ENCODE data around the gene STK17B. TPM values are rescaled to one million over a fixed set of nuclear protein-coding genes. Genes with fewer than 3 reads are reported as not detected.

The STK17B gene
- total and polyA plus RNA-seq, 9 of the 15 experiments (the other 6 are each of a cell fraction or from before 2014, with no cell fraction given) = 2.3 to 17.7 (median 8.5) TPM

DNA sequence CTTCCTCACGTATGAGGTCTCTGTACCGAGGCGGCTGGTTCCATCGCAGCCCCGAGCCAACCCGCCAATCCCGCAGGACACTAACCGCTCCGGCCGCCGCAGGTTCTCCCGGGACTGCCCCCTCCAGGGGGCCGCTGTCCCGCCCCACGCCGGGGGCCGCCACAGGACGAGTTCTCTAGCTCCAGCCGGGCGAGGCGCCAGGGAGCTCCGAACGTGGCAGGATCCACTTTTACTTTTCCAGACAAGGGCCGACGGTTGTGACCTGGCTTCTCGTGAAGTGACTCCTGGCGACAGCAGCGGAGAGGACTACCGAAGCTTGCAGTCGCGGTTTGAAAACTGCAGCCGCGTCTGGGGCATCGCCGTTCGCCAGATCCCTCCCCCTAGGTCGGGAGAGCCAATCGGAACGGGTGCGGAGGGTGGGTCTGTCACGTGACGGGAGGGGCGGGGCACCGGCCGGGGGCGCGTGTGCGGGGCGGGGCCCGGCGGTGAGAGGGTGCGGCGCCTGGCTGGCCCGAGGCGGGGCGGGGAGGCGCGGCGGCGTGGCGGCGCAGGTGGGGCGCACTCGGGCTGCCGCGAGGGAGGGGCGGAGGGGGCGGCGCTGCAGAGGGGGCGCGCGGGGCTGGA is at the start of gene STK17B (continued):
- TF ChIP-seq ETV5 (CRISPR knock-in tag; IDR thresholded peaks at IDR 0.05; ENCODE audit: low read depth) = no peak
- TF ChIP-seq, protein P1, sequence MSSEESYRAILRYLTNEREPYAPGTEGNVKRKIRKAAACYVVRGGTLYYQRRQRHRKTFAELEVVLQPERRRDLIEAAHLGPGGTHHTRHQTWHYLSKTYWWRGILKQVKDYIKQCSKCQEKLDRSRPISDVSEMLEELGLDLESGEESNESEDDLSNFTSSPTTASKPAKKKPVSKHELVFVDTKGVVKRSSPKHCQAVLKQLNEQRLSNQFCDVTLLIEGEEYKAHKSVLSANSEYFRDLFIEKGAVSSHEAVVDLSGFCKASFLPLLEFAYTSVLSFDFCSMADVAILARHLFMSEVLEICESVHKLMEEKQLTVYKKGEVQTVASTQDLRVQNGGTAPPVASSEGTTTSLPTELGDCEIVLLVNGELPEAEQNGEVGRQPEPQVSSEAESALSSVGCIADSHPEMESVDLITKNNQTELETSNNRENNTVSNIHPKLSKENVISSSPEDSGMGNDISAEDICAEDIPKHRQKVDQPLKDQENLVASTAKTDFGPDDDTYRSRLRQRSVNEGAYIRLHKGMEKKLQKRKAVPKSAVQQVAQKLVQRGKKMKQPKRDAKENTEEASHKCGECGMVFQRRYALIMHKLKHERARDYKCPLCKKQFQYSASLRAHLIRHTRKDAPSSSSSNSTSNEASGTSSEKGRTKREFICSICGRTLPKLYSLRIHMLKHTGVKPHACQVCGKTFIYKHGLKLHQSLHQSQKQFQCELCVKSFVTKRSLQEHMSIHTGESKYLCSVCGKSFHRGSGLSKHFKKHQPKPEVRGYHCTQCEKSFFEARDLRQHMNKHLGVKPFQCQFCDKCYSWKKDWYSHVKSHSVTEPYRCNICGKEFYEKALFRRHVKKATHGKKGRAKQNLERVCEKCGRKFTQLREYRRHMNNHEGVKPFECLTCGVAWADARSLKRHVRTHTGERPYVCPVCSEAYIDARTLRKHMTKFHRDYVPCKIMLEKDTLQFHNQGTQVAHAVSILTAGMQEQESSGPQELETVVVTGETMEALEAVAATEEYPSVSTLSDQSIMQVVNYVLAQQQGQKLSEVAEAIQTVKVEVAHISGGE (CRISPR knock-in tag; IDR thresholded peaks at IDR 0.05) = no peak
- TF ChIP-seq, protein P2, sequence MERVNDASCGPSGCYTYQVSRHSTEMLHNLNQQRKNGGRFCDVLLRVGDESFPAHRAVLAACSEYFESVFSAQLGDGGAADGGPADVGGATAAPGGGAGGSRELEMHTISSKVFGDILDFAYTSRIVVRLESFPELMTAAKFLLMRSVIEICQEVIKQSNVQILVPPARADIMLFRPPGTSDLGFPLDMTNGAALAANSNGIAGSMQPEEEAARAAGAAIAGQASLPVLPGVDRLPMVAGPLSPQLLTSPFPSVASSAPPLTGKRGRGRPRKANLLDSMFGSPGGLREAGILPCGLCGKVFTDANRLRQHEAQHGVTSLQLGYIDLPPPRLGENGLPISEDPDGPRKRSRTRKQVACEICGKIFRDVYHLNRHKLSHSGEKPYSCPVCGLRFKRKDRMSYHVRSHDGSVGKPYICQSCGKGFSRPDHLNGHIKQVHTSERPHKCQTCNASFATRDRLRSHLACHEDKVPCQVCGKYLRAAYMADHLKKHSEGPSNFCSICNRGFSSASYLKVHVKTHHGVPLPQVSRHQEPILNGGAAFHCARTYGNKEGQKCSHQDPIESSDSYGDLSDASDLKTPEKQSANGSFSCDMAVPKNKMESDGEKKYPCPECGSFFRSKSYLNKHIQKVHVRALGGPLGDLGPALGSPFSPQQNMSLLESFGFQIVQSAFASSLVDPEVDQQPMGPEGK (CRISPR knock-in tag; IDR thresholded peaks at IDR 0.05; ENCODE audit: borderline replicate concordance) = no peak
- TF ChIP-seq SREBF1 (IDR thresholded peaks at IDR 0.05; ENCODE audit: borderline replicate concordance, low read depth, low read length) = no peak
- TF ChIP-seq RUNX1 (IDR thresholded peaks at IDR 0.05; ENCODE audit: low read depth) = no peak
- TF ChIP-seq, protein P3, sequence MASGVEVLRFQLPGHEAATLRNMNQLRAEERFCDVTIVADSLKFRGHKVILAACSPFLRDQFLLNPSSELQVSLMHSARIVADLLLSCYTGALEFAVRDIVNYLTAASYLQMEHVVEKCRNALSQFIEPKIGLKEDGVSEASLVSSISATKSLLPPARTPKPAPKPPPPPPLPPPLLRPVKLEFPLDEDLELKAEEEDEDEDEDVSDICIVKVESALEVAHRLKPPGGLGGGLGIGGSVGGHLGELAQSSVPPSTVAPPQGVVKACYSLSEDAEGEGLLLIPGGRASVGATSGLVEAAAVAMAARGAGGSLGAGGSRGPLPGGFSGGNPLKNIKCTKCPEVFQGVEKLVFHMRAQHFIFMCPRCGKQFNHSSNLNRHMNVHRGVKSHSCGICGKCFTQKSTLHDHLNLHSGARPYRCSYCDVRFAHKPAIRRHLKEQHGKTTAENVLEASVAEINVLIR (CRISPR knock-in tag; IDR thresholded peaks at IDR 0.05) = no peak
- TF ChIP-seq POLR2AphosphoS2 (IDR thresholded peaks at IDR 0.05; ENCODE audit: low read length) = peak; percentile 69; the same call in 1 of the 2 replicates
- TF ChIP-seq ZFP30 (CRISPR knock-in tag; IDR thresholded peaks at IDR 0.05; ENCODE audit: borderline replicate concordance) = no peak
- no peak for TF ChIP-seq MCM2 (IDR thresholded peaks at IDR 0.05; ENCODE audit: low read depth)
- no peak for TF ChIP-seq OTX1 (CRISPR knock-in tag; IDR thresholded peaks at IDR 0.05)
- TF ChIP-seq ZNF24 (IDR thresholded peaks at IDR 0.05) = no peak
- TF ChIP-seq, protein P4, sequence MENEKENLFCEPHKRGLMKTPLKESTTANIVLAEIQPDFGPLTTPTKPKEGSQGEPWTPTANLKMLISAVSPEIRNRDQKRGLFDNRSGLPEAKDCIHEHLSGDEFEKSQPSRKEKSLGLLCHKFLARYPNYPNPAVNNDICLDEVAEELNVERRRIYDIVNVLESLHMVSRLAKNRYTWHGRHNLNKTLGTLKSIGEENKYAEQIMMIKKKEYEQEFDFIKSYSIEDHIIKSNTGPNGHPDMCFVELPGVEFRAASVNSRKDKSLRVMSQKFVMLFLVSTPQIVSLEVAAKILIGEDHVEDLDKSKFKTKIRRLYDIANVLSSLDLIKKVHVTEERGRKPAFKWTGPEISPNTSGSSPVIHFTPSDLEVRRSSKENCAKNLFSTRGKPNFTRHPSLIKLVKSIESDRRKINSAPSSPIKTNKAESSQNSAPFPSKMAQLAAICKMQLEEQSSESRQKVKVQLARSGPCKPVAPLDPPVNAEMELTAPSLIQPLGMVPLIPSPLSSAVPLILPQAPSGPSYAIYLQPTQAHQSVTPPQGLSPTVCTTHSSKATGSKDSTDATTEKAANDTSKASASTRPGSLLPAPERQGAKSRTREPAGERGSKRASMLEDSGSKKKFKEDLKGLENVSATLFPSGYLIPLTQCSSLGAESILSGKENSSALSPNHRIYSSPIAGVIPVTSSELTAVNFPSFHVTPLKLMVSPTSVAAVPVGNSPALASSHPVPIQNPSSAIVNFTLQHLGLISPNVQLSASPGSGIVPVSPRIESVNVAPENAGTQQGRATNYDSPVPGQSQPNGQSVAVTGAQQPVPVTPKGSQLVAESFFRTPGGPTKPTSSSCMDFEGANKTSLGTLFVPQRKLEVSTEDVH (IDR thresholded peaks at IDR 0.05; ENCODE audit: low read depth, partially characterized antibody) = no peak
- TF ChIP-seq TCFL5 (CRISPR knock-in tag; conservative IDR thresholded peaks at IDR 0.05) = no peak
- peak; percentile 69 for TF ChIP-seq BCOR (IDR thresholded peaks at IDR 0.05)
- no peak for TF ChIP-seq ELF4 (CRISPR knock-in tag; IDR thresholded peaks at IDR 0.05)
- no peak for TF ChIP-seq ZNF76 (CRISPR knock-in tag; IDR thresholded peaks at IDR 0.05; ENCODE audit: borderline replicate concordance)
- no peak for TF ChIP-seq ELF2 (CRISPR knock-in tag; IDR thresholded peaks at IDR 0.05)
- peak; percentile 95 for TF ChIP-seq RAD51 (IDR thresholded peaks at IDR 0.05; ENCODE audit: borderline replicate concordance, low read depth)
- TF ChIP-seq HMG20B (CRISPR knock-in tag; IDR thresholded peaks at IDR 0.05) = no peak
- no peak for TF ChIP-seq ZNF830 (CRISPR knock-in tag; IDR thresholded peaks at IDR 0.05)
